ENCODE measurements around the gene ROBO1.

DNA sequence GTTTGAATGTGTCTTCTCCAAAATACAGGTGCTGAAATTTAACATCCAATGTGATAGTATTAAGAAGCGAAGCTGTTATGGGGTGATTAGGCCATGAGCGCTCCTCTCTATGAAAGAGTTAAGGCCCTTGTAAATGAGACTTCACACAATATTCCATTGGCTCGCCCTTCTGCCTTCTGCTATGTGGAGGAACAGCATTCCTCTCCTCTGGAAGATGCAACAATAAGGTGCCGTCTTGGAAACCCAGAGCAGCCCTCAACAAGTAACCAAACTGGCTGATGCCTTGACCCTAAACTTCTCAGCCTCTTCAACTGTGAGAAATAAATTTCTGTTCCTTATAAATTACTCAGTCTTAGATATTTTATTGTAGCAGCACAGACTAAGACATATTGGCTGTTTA, 874.6 kb downstream of the ROBO1 start:
- TF ChIP-seq, protein P1, sequence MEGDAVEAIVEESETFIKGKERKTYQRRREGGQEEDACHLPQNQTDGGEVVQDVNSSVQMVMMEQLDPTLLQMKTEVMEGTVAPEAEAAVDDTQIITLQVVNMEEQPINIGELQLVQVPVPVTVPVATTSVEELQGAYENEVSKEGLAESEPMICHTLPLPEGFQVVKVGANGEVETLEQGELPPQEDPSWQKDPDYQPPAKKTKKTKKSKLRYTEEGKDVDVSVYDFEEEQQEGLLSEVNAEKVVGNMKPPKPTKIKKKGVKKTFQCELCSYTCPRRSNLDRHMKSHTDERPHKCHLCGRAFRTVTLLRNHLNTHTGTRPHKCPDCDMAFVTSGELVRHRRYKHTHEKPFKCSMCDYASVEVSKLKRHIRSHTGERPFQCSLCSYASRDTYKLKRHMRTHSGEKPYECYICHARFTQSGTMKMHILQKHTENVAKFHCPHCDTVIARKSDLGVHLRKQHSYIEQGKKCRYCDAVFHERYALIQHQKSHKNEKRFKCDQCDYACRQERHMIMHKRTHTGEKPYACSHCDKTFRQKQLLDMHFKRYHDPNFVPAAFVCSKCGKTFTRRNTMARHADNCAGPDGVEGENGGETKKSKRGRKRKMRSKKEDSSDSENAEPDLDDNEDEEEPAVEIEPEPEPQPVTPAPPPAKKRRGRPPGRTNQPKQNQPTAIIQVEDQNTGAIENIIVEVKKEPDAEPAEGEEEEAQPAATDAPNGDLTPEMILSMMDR (IDR thresholded peaks at IDR 0.05) = no peak
- TF ChIP-seq POLR2AphosphoS5 (IDR thresholded peaks at IDR 0.05; ENCODE audit: insufficient read depth in 1 of 2, low read depth in 1 of 2) = no peak

Data from vagina (tissue), 2 donors.